Endodermal cell (in vitro differentiated cells): ENCODE data around the gene ATOH1. TPM values are rescaled to one million over a fixed set of nuclear protein-coding genes. Genes with fewer than 3 reads are reported as not detected.

Source experiments
- DNase-seq: peaks from one replicate; pipeline ENCODE4 v3.0.0-alpha.2; 2017
- H3K27ac ChIP-seq: 2 replicates; pipeline ENCODE4 v1.5.1; 2013; ENCODE audit warnings: mild to moderate bottlenecking, low read depth, low read length, moderate library complexity
- H3K27me3 ChIP-seq: 2 replicates; pipeline ENCODE4 v1.6.1; 2013; ENCODE audit warnings: mild to moderate bottlenecking, low read length, moderate library complexity; ENCODE audit not compliant: insufficient read depth, control insufficient read depth, poor library complexity, severe bottlenecking
- H3K36me3 ChIP-seq: 2 replicates; pipeline ENCODE4 v1.7.0; 2013; ENCODE audit warnings: mild to moderate bottlenecking, low read length, moderate library complexity; ENCODE audit not compliant: control insufficient read depth, insufficient read depth
- H3K4me1 ChIP-seq: one replicate; pipeline ENCODE4 v1.7.0; 2013; ENCODE audit warnings: low read length; ENCODE audit not compliant: control insufficient read depth, insufficient read depth
- H3K4me3 ChIP-seq: 2 replicates; pipeline ENCODE4 v1.5.1; 2013; ENCODE audit warnings: mild to moderate bottlenecking, low read length, moderate library complexity
- H3K9ac ChIP-seq: 2 replicates; pipeline ENCODE4 v1.6.1; 2013; ENCODE audit warnings: mild to moderate bottlenecking, low read length, moderate library complexity; ENCODE audit not compliant: poor library complexity, severe bottlenecking; ENCODE audit errors: extremely low read depth
- H3K9me3 ChIP-seq: 2 replicates; pipeline ENCODE4 v1.6.1; 2013; ENCODE audit warnings: mild to moderate bottlenecking, low read length, moderate library complexity; ENCODE audit not compliant: control insufficient read depth
- H3K27ac Mint-ChIP-seq: 2 replicates; pipeline ENCODE4 v1.8.0; 2020; ENCODE audit warnings: mixed read lengths
- H3K27me3 Mint-ChIP-seq: 2 replicates; pipeline ENCODE4 v1.8.0; 2021; ENCODE audit warnings: mild to moderate bottlenecking, mixed read lengths; ENCODE audit not compliant: insufficient read depth
- H3K36me3 Mint-ChIP-seq: 2 replicates; pipeline ENCODE4 v1.8.0; 2020; ENCODE audit warnings: low read depth, mixed read lengths
- H3K4me1 Mint-ChIP-seq: 2 replicates; pipeline ENCODE4 v1.8.0; 2020; ENCODE audit warnings: mixed read lengths
- H3K4me3 Mint-ChIP-seq: 2 replicates; pipeline ENCODE4 v1.8.0; 2020; ENCODE audit warnings: mild to moderate bottlenecking, moderate library complexity, mixed read lengths
- H3K9me3 Mint-ChIP-seq: 2 replicates; pipeline ENCODE4 v1.8.0; 2020; ENCODE audit warnings: mild to moderate bottlenecking, mixed read lengths
- WGBS, 2 experiments: methylation state at CpG; one replicate each; pipeline versions ENCODE4 v1.1.5 to v1.1.7; 2013; ENCODE audit warnings: missing lambda C conversion rate in 2 of 2, mixed read lengths in 1 of 2; ENCODE audit not compliant: insufficient coverage in 1 of 2, insufficient read length in 1 of 2; 5-methylcytosine and 5-hydroxymethylcytosine counted together
- total RNA-seq, 2 donors: library from RNA; stranded (reverse); fragmentation: NEBNext Ultra II Directional in 1 of 2; extraction: Animal tissue kit (Norgen Biotek cat#: 25700) in 1 of 2; gene quantifications; 2 replicates in 1 of 2; 3 replicates in 1 of 2; pipeline ENCODE4 v1.2.1, GENCODE V29; 2021
- TF ChIP-seq, protein P1 (sequence below): fragments of 200-600 bp; sonication (generic); conservative IDR thresholded peaks from 2 replicates; pipeline ENCODE4 v1.5.0; 2021; ENCODE audit warnings: antibody characterized with exemption, mild to moderate bottlenecking

Gene ATOH1
- total RNA-seq, 2 donors from 2014 or later, result 1.0 to 1.6 TPM

DNA sequence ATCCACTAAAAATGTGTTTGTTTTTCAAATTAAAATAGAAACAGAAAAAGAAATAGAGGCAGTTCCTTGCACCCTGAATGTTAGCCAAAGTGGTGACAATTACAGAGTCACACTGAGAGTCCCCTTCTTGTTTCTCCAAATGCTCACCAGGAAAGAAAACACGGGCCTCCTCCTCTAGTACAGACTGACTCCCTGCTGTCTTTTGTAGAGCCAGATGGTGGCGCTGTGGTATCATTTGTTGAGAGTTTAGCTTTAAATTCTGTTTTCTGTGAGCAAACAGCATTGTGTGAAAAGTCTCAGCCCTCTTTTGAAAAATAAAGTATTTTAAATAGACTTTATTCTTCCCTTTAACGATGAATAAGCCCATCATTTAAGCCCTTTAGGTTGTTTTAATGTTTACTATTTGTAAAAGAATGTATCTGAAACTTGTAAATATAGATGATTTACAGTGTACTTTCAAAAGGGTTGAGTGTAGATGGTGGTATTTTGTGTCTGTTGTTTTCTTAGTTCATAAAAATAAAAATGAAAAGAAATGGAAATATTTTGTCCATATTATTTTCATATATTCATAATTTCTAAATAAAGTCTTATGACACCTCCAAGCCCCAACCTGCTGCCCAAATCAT, 36.9 kb upstream of the ATOH1 start:
- Histone ChIP-seq H3K4me3 (no peak overlapping the region), H3K9ac (no peak overlapping the region), H3K4me1 (peaks cover 7% of the 10 kb centered on the region), H3K27ac (no peak overlapping the region), H3K27me3 (no peaks in the 10 kb centered on the region), H3K36me3 (no peaks in the 10 kb centered on the region), H3K9me3 (no peaks in the 10 kb centered on the region)
- Mint-ChIP-seq H3K9me3 (no peaks in the 10 kb centered on the region), H3K27ac (no peak overlapping the region), H3K27me3 (no peaks in the 10 kb centered on the region), H3K36me3 (no peaks in the 10 kb centered on the region), H3K4me3 (no peak overlapping the region), H3K4me1 (peaks cover 23% of the 10 kb centered on the region)
- WGBS, 2 experiments, result 0% methylated on average over 3 of the region's 3 CpGs; no CpG with 5 or more reads in 1 of the 2 experiments
- DNase-seq, result peak; percentile 82
- TF ChIP-seq, protein P1, sequence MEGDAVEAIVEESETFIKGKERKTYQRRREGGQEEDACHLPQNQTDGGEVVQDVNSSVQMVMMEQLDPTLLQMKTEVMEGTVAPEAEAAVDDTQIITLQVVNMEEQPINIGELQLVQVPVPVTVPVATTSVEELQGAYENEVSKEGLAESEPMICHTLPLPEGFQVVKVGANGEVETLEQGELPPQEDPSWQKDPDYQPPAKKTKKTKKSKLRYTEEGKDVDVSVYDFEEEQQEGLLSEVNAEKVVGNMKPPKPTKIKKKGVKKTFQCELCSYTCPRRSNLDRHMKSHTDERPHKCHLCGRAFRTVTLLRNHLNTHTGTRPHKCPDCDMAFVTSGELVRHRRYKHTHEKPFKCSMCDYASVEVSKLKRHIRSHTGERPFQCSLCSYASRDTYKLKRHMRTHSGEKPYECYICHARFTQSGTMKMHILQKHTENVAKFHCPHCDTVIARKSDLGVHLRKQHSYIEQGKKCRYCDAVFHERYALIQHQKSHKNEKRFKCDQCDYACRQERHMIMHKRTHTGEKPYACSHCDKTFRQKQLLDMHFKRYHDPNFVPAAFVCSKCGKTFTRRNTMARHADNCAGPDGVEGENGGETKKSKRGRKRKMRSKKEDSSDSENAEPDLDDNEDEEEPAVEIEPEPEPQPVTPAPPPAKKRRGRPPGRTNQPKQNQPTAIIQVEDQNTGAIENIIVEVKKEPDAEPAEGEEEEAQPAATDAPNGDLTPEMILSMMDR, result peak; percentile 95

DNA sequence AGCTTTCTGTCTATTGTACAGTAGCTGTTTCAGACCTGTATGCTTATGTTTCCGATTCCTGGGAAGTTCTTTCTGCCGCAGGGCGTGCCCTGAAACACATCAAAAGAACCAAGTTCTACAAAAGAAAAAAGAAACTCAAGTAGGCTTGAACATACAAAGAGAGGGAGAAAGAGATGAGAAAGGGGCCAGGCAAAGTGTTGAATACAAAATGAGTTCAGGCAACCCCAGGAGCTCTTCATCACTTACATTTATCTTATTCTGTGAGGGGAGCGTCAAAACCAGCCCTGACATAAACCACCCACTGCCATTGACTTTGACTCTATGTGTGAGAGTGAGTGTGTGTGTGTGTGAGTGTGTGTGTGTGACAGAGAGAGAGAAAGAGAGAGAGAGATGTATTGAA, 26.5 kb upstream of the ATOH1 start:
- H3K27me3 Mint-ChIP-seq, result no peaks in the 10 kb centered on the region
- no peak overlapping the region for H3K4me3 Mint-ChIP-seq
- H3K4me1 Mint-ChIP-seq, result no peaks in the 10 kb centered on the region
- H3K27ac Mint-ChIP-seq, result no peak overlapping the region
- H3K9ac ChIP-seq, result no peak overlapping the region
- no peaks in the 10 kb centered on the region for H3K9me3 ChIP-seq
- TF ChIP-seq, protein P1, result no peak
- peaks cover 2% of the 10 kb centered on the region for H3K9me3 Mint-ChIP-seq
- peak overlapping the region; percentile 8 for H3K27ac ChIP-seq
- H3K27me3 ChIP-seq, result no peaks in the 10 kb centered on the region
- no peaks in the 10 kb centered on the region for H3K36me3 ChIP-seq
- no peak for DNase-seq
- H3K4me1 ChIP-seq, result no peaks in the 10 kb centered on the region
- no peak overlapping the region for H3K4me3 ChIP-seq
- 78% methylated on average over 4 of the region's 4 CpGs; no CpG with 5 or more reads in 1 of the 2 experiments for WGBS, 2 experiments
- H3K36me3 Mint-ChIP-seq, result no peaks in the 10 kb centered on the region

GRCh38 chr4:93809773-93810172, 18.8 kb upstream of the ATOH1 start:
- Histone ChIP-seq H3K9ac (no peak overlapping the region), H3K9me3 (no peaks in the 10 kb centered on the region), H3K27ac (no peak overlapping the region), H3K4me1 (no peaks in the 10 kb centered on the region), H3K36me3 (no peaks in the 10 kb centered on the region), H3K27me3 (peaks cover 14% of the 10 kb centered on the region), H3K4me3 (no peak overlapping the region)
- Mint-ChIP-seq H3K27ac (no peak overlapping the region), H3K27me3 (peaks cover 7% of the 10 kb centered on the region), H3K36me3 (no peaks in the 10 kb centered on the region), H3K4me1 (peaks cover 5% of the 10 kb centered on the region), H3K4me3 (no peak overlapping the region), H3K9me3 (no peaks in the 10 kb centered on the region)
- DNase-seq, result no peak
- TF ChIP-seq, protein P1, result no peak
- 95 to 100% methylated on average over 4 of the region's 4 CpGs for WGBS, 2 experiments
